NCI-H2227 (cell line): ENCODE measurements around the gene MTA1.

Experiments used
- DNase-seq: peaks from one replicate; lab custom pipeline; 2025; ENCODE audit not compliant: unreplicated experiment; lab: John Stamatoyannopoulos, UW

MTA1 gene

GRCh38 chr14:105419195-105420091 lies at the start of gene MTA1:
Gene MTA1, plus strand, starts transcription at chr14:105419827. Its CDS starts 209 bp downstream, at chr14:105420036.
- DNase-seq = peak; percentile 66

GRCh38 chr14:105374389-105374788 lies 45.2 kb upstream of the MTA1 start:
- DNase-seq = no peak

- DNase-seq = no peak
These were observed 44.0 kb upstream of the MTA1 start for GRCh38 chr14:105375635-105376057.

GRCh38 chr14:105376521-105377440 lies 42.8 kb upstream of the MTA1 start:
- no peak for DNase-seq

- DNase-seq = no peak
These were observed 42.0 kb upstream of the MTA1 start for GRCh38 chr14:105377555-105378182.

- DNase-seq = no peak
These were observed 41.4 kb upstream of the MTA1 start for GRCh38 chr14:105378199-105378598.

GRCh38 chr14:105378873-105379685 lies 40.5 kb upstream of the MTA1 start:
- no peak for DNase-seq

GRCh38 chr14:105379946-105380345 lies 39.7 kb upstream of the MTA1 start:
- DNase-seq = no peak

GRCh38 chr14:105380756-105381155 lies 38.9 kb upstream of the MTA1 start:
- DNase-seq = no peak

GRCh38 chr14:105381446-105382342 lies 37.9 kb upstream of the MTA1 start:
- DNase-seq = no peak

GRCh38 chr14:105382343-105383082 lies 37.1 kb upstream of the MTA1 start:
- DNase-seq = no peak

- no peak for DNase-seq
These were observed 36.4 kb upstream of the MTA1 start for GRCh38 chr14:105383083-105383730.

GRCh38 chr14:105384041-105384557 lies 35.5 kb upstream of the MTA1 start:
- DNase-seq = no peak

GRCh38 chr14:105384605-105385321 lies 34.9 kb upstream of the MTA1 start:
- DNase-seq = no peak

GRCh38 chr14:105385322-105385637 lies 34.3 kb upstream of the MTA1 start:
- no peak for DNase-seq

GRCh38 chr14:105385698-105386365 lies 33.8 kb upstream of the MTA1 start:
- no peak for DNase-seq
